K562 (cell line): Measurements from ENCODE around the gene INHA. TPM values are rescaled to one million over a fixed set of nuclear protein-coding genes. Genes with fewer than 3 reads are reported as not detected.

Experiments used
- CBX3 ChIP-seq, 2 experiments: IDR thresholded peaks; 1 replicate in 1 of 2; 2 replicates in 1 of 2; pipeline ENCODE4 v1.6.1; 2012; ENCODE audit warnings: inconsistent platforms in 2 of 2, low read length in 2 of 2, borderline replicate concordance in 1 of 2, control low read depth in 1 of 2
- CSDE1 ChIP-seq, 2 experiments: fragments of 450-650 bp; IDR thresholded peaks; 2 replicates each; pipeline ENCODE4 v1.6.1; 2016; ENCODE audit warnings: mild to moderate bottlenecking in 1 of 2
- ID3 ChIP-seq, 2 experiments: fragments of 250-450 bp in 1 of 2; fragments of 450-650 bp in 1 of 2; sonication (Bioruptor Pico) in 1 of 2; IDR thresholded peaks; 2 replicates each; pipeline versions ENCODE4 v1.6.1 to v1.8.0; 2016 to 2021; ENCODE audit warnings: mild to moderate bottlenecking in 2 of 2, moderate library complexity in 2 of 2, missing compliant biosample characterization in 1 of 2, missing genetic modification characterization in 1 of 2
- MAZ ChIP-seq, 2 experiments: fragments of 450-650 bp in 1 of 2; sonication (generic) in 1 of 2; formaldehyde crosslinking; IDR thresholded peaks in 1 of 2; conservative IDR thresholded peaks in 1 of 2; 2 replicates each; pipeline versions ENCODE4 v1.4.0 to v1.5.0; 2020; ENCODE audit warnings: mild to moderate bottlenecking in 1 of 2, missing genetic modification reagents in 1 of 2
- TCF7 ChIP-seq: sonication (generic); IDR thresholded peaks from 2 replicates; pipeline ENCODE4 v1.6.1; 2016; ENCODE audit warnings: antibody characterized with exemption, borderline replicate concordance
- polyA plus RNA-seq, 8 experiments: library from polyadenylated mRNA; depleted of rRNA in 4 of 8; stranded (reverse) in 5 of 8; unstranded in 3 of 8; fragments of >200 nt; fragmentation: Nextera tagmentation in 2 of 8; fragmentation: Illumina TruSeq in 1 of 8; extraction: Ambion mirVana in 2 of 8; extraction: Trizol in 1 of 8; gene quantifications; 2 replicates each; pipeline versions ENCODE4 v1.2.1 to v1.2.3, GENCODE V29; 2011 to 2014; ENCODE audit warnings: inconsistent platforms in 1 of 8, missing spikeins in 1 of 8
- total RNA-seq, 7 experiments: library from RNA; depleted of rRNA in 6 of 7; stranded (reverse); fragments of >200 nt in 6 of 7; fragmentation: Illumina TruSeq in 2 of 7; extraction: Trizol in 2 of 7; gene quantifications; 2 replicates each; pipeline versions ENCODE4 v1.2.1 to v1.2.3, GENCODE V29; 2011 to 2021; ENCODE audit warnings: low replicate concordance in 1 of 7
- TF ChIP-seq, protein P1 (sequence below): sonication (generic); formaldehyde crosslinking; IDR thresholded peaks from 2 replicates; pipeline ENCODE4 v1.8.0; 2022; ENCODE audit warnings: missing genetic modification reagents, mild to moderate bottlenecking, borderline replicate concordance

Gene INHA
- total and polyA plus RNA-seq, 9 of the 15 experiments (the other 6 are each of a cell fraction or from before 2014, with no cell fraction given) = 0.07 to 1.9 (median 0.40) TPM

DNA sequence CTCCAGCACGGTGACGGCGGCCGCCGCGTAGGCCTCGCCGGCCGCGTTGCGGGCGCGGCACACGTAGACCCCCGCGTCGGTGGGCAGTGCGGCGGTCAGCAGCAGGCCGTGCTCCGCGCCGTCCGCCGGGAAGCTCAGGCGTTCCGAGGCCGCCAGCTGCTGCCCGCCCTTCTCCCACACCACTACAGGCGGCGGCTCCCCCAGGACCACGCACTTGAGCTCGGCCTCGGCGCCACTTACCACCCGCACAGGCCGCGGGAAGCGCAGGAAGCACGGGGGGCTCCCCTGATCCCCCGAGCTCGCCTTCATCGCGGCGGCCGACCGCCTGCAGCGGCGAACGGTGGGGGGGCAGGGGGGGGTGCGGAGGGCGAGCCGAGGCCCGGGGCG is 1.2 kb upstream of the INHA start (continued):
- no peak for TF ChIP-seq ID3 (CRISPR knock-in tag; IDR thresholded peaks at IDR 0.05)
- no peak for TF ChIP-seq ID3 (tag; IDR thresholded peaks at IDR 0.05)
- TF ChIP-seq CSDE1 (IDR thresholded peaks at IDR 0.05) = no peak
- no peak for TF ChIP-seq CBX3 (IDR thresholded peaks at IDR 0.05; ENCODE audit: borderline replicate concordance in 1 of 2, low read length in 2 of 2)
- TF ChIP-seq, protein P1, sequence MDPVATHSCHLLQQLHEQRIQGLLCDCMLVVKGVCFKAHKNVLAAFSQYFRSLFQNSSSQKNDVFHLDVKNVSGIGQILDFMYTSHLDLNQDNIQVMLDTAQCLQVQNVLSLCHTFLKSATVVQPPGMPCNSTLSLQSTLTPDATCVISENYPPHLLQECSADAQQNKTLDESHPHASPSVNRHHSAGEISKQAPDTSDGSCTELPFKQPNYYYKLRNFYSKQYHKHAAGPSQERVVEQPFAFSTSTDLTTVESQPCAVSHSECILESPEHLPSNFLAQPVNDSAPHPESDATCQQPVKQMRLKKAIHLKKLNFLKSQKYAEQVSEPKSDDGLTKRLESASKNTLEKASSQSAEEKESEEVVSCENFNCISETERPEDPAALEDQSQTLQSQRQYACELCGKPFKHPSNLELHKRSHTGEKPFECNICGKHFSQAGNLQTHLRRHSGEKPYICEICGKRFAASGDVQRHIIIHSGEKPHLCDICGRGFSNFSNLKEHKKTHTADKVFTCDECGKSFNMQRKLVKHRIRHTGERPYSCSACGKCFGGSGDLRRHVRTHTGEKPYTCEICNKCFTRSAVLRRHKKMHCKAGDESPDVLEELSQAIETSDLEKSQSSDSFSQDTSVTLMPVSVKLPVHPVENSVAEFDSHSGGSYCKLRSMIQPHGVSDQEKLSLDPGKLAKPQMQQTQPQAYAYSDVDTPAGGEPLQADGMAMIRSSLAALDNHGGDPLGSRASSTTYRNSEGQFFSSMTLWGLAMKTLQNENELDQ = no peak
- TF ChIP-seq MAZ (CRISPR knock-in tag; conservative IDR thresholded peaks at IDR 0.05 in 1 of 2, IDR thresholded peaks at IDR 0.05 in 1 of 2) = peak in 1 of 2 experiments; percentile 35; a peak in 1 of 4 replicates
- no peak for TF ChIP-seq TCF7
